ENCODE data around the gene CNTN4. TPM values are rescaled to one million over a fixed set of nuclear protein-coding genes. Genes with fewer than 3 reads are reported as not detected.

CNTN4 gene
- total RNA-seq, 1 experiment from 2014 or later = 1.6 TPM

DNA sequence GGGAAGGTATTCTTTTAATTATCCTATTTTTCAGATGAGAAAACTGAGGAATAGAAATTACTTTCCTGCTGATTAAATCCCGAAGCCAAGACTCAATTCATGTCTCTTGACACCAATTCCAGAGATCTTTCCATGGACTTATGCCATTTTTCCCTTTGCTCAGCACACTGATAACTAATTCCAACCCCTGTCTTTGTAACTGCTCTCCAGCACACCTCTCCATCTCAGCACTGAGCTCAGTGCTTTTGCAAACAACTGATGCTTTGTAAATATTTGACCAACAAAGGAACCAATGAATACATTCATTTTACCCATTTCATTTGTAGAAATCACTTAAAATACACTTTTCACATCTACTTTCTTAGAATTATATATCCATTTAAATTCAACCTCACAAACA is 762.5 kb downstream of the CNTN4 start:
- Histone ChIP-seq H3T11ph (ENCODE audit: low read length) (no peak overlapping the region), H2BK5ac (ENCODE audit: insufficient read length, low read length) (no peak overlapping the region), H2BK20ac (ENCODE audit: low read depth, low read length, poor library complexity, severe bottlenecking) (no peak overlapping the region), H3K79me2 (ENCODE audit: insufficient read depth, low read length) (no peaks in the 10 kb centered on the region), H3K9me3 (ENCODE audit: control insufficient read depth, low read depth, low read length) (no peaks in the 10 kb centered on the region), H3K79me1 (ENCODE audit: insufficient read depth, low read depth, low read length, poor library complexity, severe bottlenecking) (no peaks in the 10 kb centered on the region), H2AK5ac (ENCODE audit: insufficient read length, low read length) (no peak overlapping the region), H3K18ac (ENCODE audit: insufficient read length, low read depth, low read length) (no peak overlapping the region), H2BK12ac (ENCODE audit: insufficient read length, low read depth, low read length) (no peak overlapping the region), H3K23ac (ENCODE audit: insufficient read length, low read depth, low read length) (no peak overlapping the region), H2AFZ (ENCODE audit: low read length) (no peak overlapping the region), H3K27me3 (ENCODE audit: insufficient read depth, low read length) (no peaks in the 10 kb centered on the region), H3K27ac (ENCODE audit: insufficient read length, low read depth, low read length) (no peak overlapping the region), H3K9ac (ENCODE audit: extremely low read depth, insufficient read length, low read length) (no peak overlapping the region), H3K4ac (ENCODE audit: low read depth, low read length) (no peak overlapping the region), H2BK120ac (ENCODE audit: low read depth, low read length, poor library complexity, severe bottlenecking) (no peak overlapping the region), H2BK15ac (ENCODE audit: low read depth, low read length) (no peak overlapping the region), H3K4me1 (ENCODE audit: insufficient read depth, low read length) (no peaks in the 10 kb centered on the region), H3K23me2 (ENCODE audit: insufficient read length, low read depth, low read length, poor library complexity, severe bottlenecking) (no peaks in the 10 kb centered on the region), H4K20me1 (ENCODE audit: control insufficient read depth, insufficient read depth, insufficient read length) (no peaks in the 10 kb centered on the region), H4K5ac (ENCODE audit: insufficient read length, low read depth, low read length) (no peak overlapping the region), H4K91ac (ENCODE audit: insufficient read length, low read depth, low read length) (no peak overlapping the region), H3K4me2 (ENCODE audit: insufficient read depth, insufficient read length, low read length) (no peak overlapping the region), H3K14ac (ENCODE audit: insufficient read depth, low read length) (no peak overlapping the region), H3K56ac (ENCODE audit: insufficient read length, low read depth, low read length) (no peak overlapping the region), H4K8ac (replicated peaks; ENCODE audit: insufficient read length, low read depth, low read length) (no peak overlapping the region)
- no CpG with 5 or more reads among the region's 1 CpG for WGBS (ENCODE audit: extremely low coverage, insufficient read length, low lambda C conversion rate)
- Mint-ChIP-seq H3K4me1 (peaks cover 11 to 13% of the 10 kb centered on the region in 2 experiments), H3K27me3 (ENCODE audit: low read depth) (no peaks in the 10 kb centered on the region), H3K4me3 (no peak overlapping the region), H3K27ac (no peak overlapping the region), H3K9me3 (no peaks in the 10 kb centered on the region), H3K36me3 (ENCODE audit: insufficient read depth in 1 of 3, low read depth in 3 of 3) (no peaks in the 10 kb centered on the region)
- DNase-seq = no peak
- TF ChIP-seq, protein P1, sequence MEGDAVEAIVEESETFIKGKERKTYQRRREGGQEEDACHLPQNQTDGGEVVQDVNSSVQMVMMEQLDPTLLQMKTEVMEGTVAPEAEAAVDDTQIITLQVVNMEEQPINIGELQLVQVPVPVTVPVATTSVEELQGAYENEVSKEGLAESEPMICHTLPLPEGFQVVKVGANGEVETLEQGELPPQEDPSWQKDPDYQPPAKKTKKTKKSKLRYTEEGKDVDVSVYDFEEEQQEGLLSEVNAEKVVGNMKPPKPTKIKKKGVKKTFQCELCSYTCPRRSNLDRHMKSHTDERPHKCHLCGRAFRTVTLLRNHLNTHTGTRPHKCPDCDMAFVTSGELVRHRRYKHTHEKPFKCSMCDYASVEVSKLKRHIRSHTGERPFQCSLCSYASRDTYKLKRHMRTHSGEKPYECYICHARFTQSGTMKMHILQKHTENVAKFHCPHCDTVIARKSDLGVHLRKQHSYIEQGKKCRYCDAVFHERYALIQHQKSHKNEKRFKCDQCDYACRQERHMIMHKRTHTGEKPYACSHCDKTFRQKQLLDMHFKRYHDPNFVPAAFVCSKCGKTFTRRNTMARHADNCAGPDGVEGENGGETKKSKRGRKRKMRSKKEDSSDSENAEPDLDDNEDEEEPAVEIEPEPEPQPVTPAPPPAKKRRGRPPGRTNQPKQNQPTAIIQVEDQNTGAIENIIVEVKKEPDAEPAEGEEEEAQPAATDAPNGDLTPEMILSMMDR (conservative IDR thresholded peaks at IDR 0.05) = no peak

Measured in H9 (cell line).